Progenitor cell of endocrine pancreas (in vitro differentiated cells): ENCODE data around the gene CBY1. TPM values are rescaled to one million over a fixed set of nuclear protein-coding genes. Genes with fewer than 3 reads are reported as not detected.

ENCODE experiments used
- DNase-seq: peaks from one replicate; pipeline ENCODE4 v3.0.0; 2021; ENCODE audit warnings: low spot score; ENCODE audit not compliant: unreplicated experiment
- H3K27ac Mint-ChIP-seq: 2 replicates; pipeline ENCODE4 v1.8.0; 2021; ENCODE audit warnings: mild to moderate bottlenecking, moderate library complexity, mixed read lengths
- H3K27me3 Mint-ChIP-seq: 2 replicates; pipeline ENCODE4 v1.8.0; 2021; ENCODE audit warnings: mixed read lengths
- H3K36me3 Mint-ChIP-seq: 2 replicates; pipeline ENCODE4 v1.8.0; 2022; ENCODE audit warnings: mixed read lengths; ENCODE audit not compliant: insufficient read depth
- H3K4me1 Mint-ChIP-seq: 2 replicates; pipeline ENCODE4 v1.8.0; 2021; ENCODE audit warnings: low read depth, mixed read lengths
- H3K4me3 Mint-ChIP-seq: 2 replicates; pipeline ENCODE4 v1.8.0; 2021; ENCODE audit warnings: low read depth, mild to moderate bottlenecking, moderate library complexity, mixed read lengths
- H3K9me3 Mint-ChIP-seq: 2 replicates; pipeline ENCODE4 v1.8.0; 2021; ENCODE audit warnings: low read depth, mixed read lengths
- CTCF ChIP-seq: fragments of 200-600 bp; sonication (generic); IDR thresholded peaks from one replicate; pipeline ENCODE4 v1.5.0; 2021; ENCODE audit warnings: antibody characterized with exemption, mild to moderate bottlenecking; ENCODE audit not compliant: unreplicated experiment
- total RNA-seq: library from RNA; stranded (reverse); gene quantifications from 2 replicates; pipeline ENCODE4 v1.2.1, GENCODE V29; 2021

Gene CBY1
- total RNA-seq, 1 donor from 2014 or later = 50.5 TPM

GRCh38 chr22:38704654-38705234, 48.3 kb downstream of the CBY1 start:
- TF ChIP-seq CTCF = no peak
- Mint-ChIP-seq H3K36me3 (no peaks in the 10 kb centered on the region), H3K4me3 (peak overlapping the region; percentile 87), H3K27me3 (no peaks in the 10 kb centered on the region), H3K9me3 (no peaks in the 10 kb centered on the region), H3K4me1 (peaks cover 31% of the 10 kb centered on the region), H3K27ac (peak overlapping the region; percentile 99)
- no peak for DNase-seq

- Mint-ChIP-seq H3K27me3 (no peaks in the 10 kb centered on the region), H3K4me1 (peaks cover 27% of the 10 kb centered on the region), H3K4me3 (peak within 1 kb of the TSS; percentile 87), H3K36me3 (no peaks in the 10 kb centered on the region), H3K9me3 (no peaks in the 10 kb centered on the region), H3K27ac (peak within 1 kb of the TSS; percentile 99)
- no peak for TF ChIP-seq CTCF
- peak; percentile 94 for DNase-seq
Observed at GRCh38 chr22:38705235-38706100, 49.0 kb downstream of the CBY1 start, which contains the start of gene GTPBP1. Gene GTPBP1 (plus strand): TSS chr22:38705944. CDS start chr22:38705956, 12 bp downstream.

- H3K4me3 Mint-ChIP-seq = peak overlapping the region; percentile 87
- no peak for TF ChIP-seq CTCF
- peaks cover 26% of the 10 kb centered on the region for H3K4me1 Mint-ChIP-seq
- DNase-seq = peak; percentile 44
- no peaks in the 10 kb centered on the region for H3K36me3 Mint-ChIP-seq
- peak overlapping the region; percentile 94 for H3K27ac Mint-ChIP-seq
- H3K27me3 Mint-ChIP-seq = no peaks in the 10 kb centered on the region
- H3K9me3 Mint-ChIP-seq = no peaks in the 10 kb centered on the region
Observed at GRCh38 chr22:38706101-38706900, 49.9 kb downstream of the CBY1 start.

- DNase-seq = no peak
- Mint-ChIP-seq H3K9me3 (no peaks in the 10 kb centered on the region), H3K4me1 (peaks cover 25% of the 10 kb centered on the region), H3K27ac (peak overlapping the region; percentile 94), H3K36me3 (no peaks in the 10 kb centered on the region), H3K4me3 (peak overlapping the region; percentile 87), H3K27me3 (no peaks in the 10 kb centered on the region)
- no peak for TF ChIP-seq CTCF
Observed at GRCh38 chr22:38706901-38707195, 50.4 kb downstream of the CBY1 start.

GRCh38 chr22:38707346-38707745, 50.9 kb downstream of the CBY1 start:
- TF ChIP-seq CTCF = no peak
- Mint-ChIP-seq H3K9me3 (no peaks in the 10 kb centered on the region), H3K4me1 (peaks cover 26% of the 10 kb centered on the region), H3K36me3 (no peaks in the 10 kb centered on the region), H3K27ac (peak overlapping the region; percentile 94), H3K27me3 (no peaks in the 10 kb centered on the region), H3K4me3 (peak overlapping the region; percentile 87)
- no peak for DNase-seq
